A673 (cell line): Measurements from ENCODE around the gene TICRR. TPM values are rescaled to one million over a fixed set of nuclear protein-coding genes. Genes with fewer than 3 reads are reported as not detected.

Experiments
- BruUV-seq: library from RNA; stranded (reverse); fragments of 400-500 nt; replicated peaks from 2 replicates; lab custom pipeline; 2021; lab: Mats Ljungman, UMichigan
- CTCF ChIA-PET: fragments of 300-600 bp; sonication (Branson Sonifier 250); formaldehyde crosslinking; loops from one replicate; lab custom pipeline; 2022; ENCODE audit warnings: antibody characterized with exemption; lab: Charles Lee
- POLR2A ChIA-PET: fragments of 300-600 bp; sonication (Branson Sonifier 250); formaldehyde crosslinking; loops from one replicate; lab custom pipeline; 2022; ENCODE audit warnings: antibody characterized with exemption; ENCODE audit not compliant: low non-redundant PET; lab: Charles Lee
- DNase-seq: peaks from one replicate; pipeline ENCODE4 v3.0.0-alpha.2; 2015; ENCODE audit warnings: low spot score
- H3K27ac ChIP-seq: fragments of 200-600 bp; sonication (generic); 2 replicates; pipeline ENCODE4 v1.5.1; 2016; ENCODE audit warnings: mixed run types, low read depth, mild to moderate bottlenecking, mixed read lengths, antibody characterized with exemption, low read length; ENCODE audit not compliant: poor library complexity, severe bottlenecking
- H3K27me3 ChIP-seq: fragments of 200-600 bp; sonication (generic); replicated peaks from 2 replicates; pipeline ENCODE4 v1.6.1; 2017; ENCODE audit warnings: mixed run types, low read depth, mild to moderate bottlenecking, mixed read lengths, antibody characterized with exemption, low read length; ENCODE audit not compliant: insufficient read depth, poor library complexity
- H3K36me3 ChIP-seq: fragments of 200-600 bp; sonication (generic); 2 replicates; pipeline ENCODE4 v1.6.1; 2016; ENCODE audit warnings: mixed run types, mild to moderate bottlenecking, mixed read lengths, antibody characterized with exemption, low read length; ENCODE audit not compliant: insufficient read depth, poor library complexity, severe bottlenecking
- H3K4me1 ChIP-seq: fragments of 200-600 bp; sonication (generic); 2 replicates; pipeline ENCODE4 v1.6.1; 2017; ENCODE audit warnings: mixed run types, mild to moderate bottlenecking, mixed read lengths, antibody characterized with exemption, low read length; ENCODE audit not compliant: insufficient read depth, poor library complexity, severe bottlenecking
- H3K4me3 ChIP-seq: fragments of 200-600 bp; sonication (generic); 2 replicates; pipeline ENCODE4 v1.5.1; 2016; ENCODE audit warnings: low read depth, mixed run types, mild to moderate bottlenecking, mixed read lengths, low read length; ENCODE audit not compliant: poor library complexity, severe bottlenecking
- H3K9me3 ChIP-seq: fragments of 200-600 bp; sonication (generic); 2 replicates; pipeline ENCODE4 v1.6.1; 2016; ENCODE audit warnings: mixed run types, low read depth, mild to moderate bottlenecking, mixed read lengths, antibody characterized with exemption, low read length; ENCODE audit not compliant: poor library complexity, severe bottlenecking
- CTCF ChIP-seq: fragments of 300-800, 200-600 bp; sonication (generic); conservative IDR thresholded peaks from 2 replicates; pipeline ENCODE4 v1.5.1; 2017; ENCODE audit warnings: low read depth, mild to moderate bottlenecking, antibody characterized with exemption, low read length, moderate library complexity, mixed read lengths
- EZH2 ChIP-seq: fragments of 200-600 bp; sonication (generic); IDR thresholded peaks from 2 replicates; pipeline ENCODE4 v1.6.1; 2017; ENCODE audit warnings: borderline replicate concordance, low read depth, mild to moderate bottlenecking, mixed read lengths, antibody characterized with exemption, low read length; ENCODE audit not compliant: poor library complexity, severe bottlenecking
- intact Hi-C: fragments of 100-400 bp; cut with micrococcal nuclease; formaldehyde crosslinking; loops from one replicate; pipeline ENCODE4 v1.10.0; 2022; ENCODE audit not compliant: unreplicated experiment
- total RNA-seq: library from RNA; stranded (reverse); gene quantifications from 2 replicates; pipeline ENCODE4 v1.2.3, GENCODE V29; 2021

TICRR gene
- total RNA-seq, 1 experiment from 2014 or later = 56.5 TPM

GRCh38 chr15:89672221-89673164, 97.2 kb downstream of the TICRR start:
- ChIA-PET POLR2A (no interaction called here), CTCF (interaction anchor here (0.5 to 1.1 kb wide), 3 partner anchors 8 to 415 kb away, joined by 3 read pairs; no protein-coding TSS in a partner anchor)
- Histone ChIP-seq H3K4me3 (no peak overlapping the region), H3K9me3 (no peaks in the 10 kb centered on the region), H3K27ac (no peak overlapping the region), H3K27me3 (no peaks in the 10 kb centered on the region), H3K4me1 (no peaks in the 10 kb centered on the region), H3K36me3 (no peaks in the 10 kb centered on the region)
- no peak for DNase-seq
- intact Hi-C loops = no loop called here
- no TSS peak for BruUV-seq
- TF ChIP-seq CTCF (no peak), EZH2 (no peak)

GRCh38 chr15:89673165-89673512, 97.9 kb downstream of the TICRR start:
- no peaks in the 10 kb centered on the region for H3K4me1 ChIP-seq
- no TSS peak for BruUV-seq
- intact Hi-C loops = no loop called here
- no peaks in the 10 kb centered on the region for H3K27me3 ChIP-seq
- CTCF ChIA-PET = interaction anchor here (0.5 to 1.1 kb wide), 3 partner anchors 9 to 415 kb away, joined by 3 read pairs; no protein-coding TSS in a partner anchor
- DNase-seq = peak; percentile 69
- no peak for TF ChIP-seq EZH2
- peak; percentile 76 for TF ChIP-seq CTCF
- no peak overlapping the region for H3K27ac ChIP-seq
- H3K9me3 ChIP-seq = no peaks in the 10 kb centered on the region
- no peak overlapping the region for H3K4me3 ChIP-seq
- H3K36me3 ChIP-seq = no peaks in the 10 kb centered on the region
- POLR2A ChIA-PET = no interaction called here

GRCh38 chr15:89674526-89674925, 99.3 kb downstream of the TICRR start:
- intact Hi-C loops = no loop called here
- BruUV-seq = no TSS peak
- Histone ChIP-seq H3K9me3 (no peaks in the 10 kb centered on the region), H3K36me3 (no peaks in the 10 kb centered on the region), H3K27me3 (no peaks in the 10 kb centered on the region), H3K4me1 (no peaks in the 10 kb centered on the region), H3K4me3 (no peak overlapping the region), H3K27ac (no peak overlapping the region)
- ChIA-PET CTCF (no interaction called here), POLR2A (interaction anchor here (0.7 kb wide), 1 partner anchor 10 kb away, joined by 12 read pairs; no protein-coding TSS in a partner anchor)
- DNase-seq = no peak
- TF ChIP-seq EZH2 (no peak), CTCF (no peak)
